Measurements from ENCODE around the gene G2E3.

DNA sequence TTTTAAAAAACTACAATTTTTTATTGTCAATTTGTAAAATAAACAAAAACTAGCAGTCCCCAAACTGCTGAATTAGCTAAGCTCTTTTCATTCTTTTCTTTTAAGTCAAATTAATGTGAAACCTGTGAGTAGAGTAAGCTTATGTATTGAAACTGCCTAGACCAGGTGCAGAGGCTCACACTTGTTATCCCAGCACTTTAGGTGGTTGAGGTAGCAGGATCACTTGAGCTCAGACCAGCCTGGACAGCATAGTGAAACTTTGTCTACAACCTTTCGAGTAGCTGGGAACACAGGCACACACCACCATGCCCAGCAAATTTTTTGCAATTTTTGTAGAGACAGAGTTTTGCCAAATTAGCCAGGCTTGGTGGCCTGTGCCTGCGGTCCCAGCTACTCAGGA, 89.5 kb downstream of the G2E3 start:
- TF ChIP-seq POLR2A (IDR thresholded peaks at IDR 0.05; ENCODE audit: low read depth, low read length) (no peak), CTCF (IDR thresholded peaks at IDR 0.05; ENCODE audit: extremely low read depth in 1 of 2, insufficient read depth in 1 of 2, low read depth in 1 of 2, low read length in 2 of 2) (no peak), POLR2AphosphoS5 (IDR thresholded peaks at IDR 0.05; ENCODE audit: insufficient read depth, low read depth, low read length) (no peak), FOS (IDR thresholded peaks at IDR 0.05; ENCODE audit: borderline replicate concordance, insufficient read depth, low read length) (no peak), JUN (IDR thresholded peaks at IDR 0.05; ENCODE audit: borderline replicate concordance, insufficient read depth, insufficient read length, low read depth) (no peak), EZH2 (IDR thresholded peaks at IDR 0.05; ENCODE audit: borderline replicate concordance, low read depth, low read length, severe bottlenecking) (no peak)

All from endothelial cell of umbilical vein (primary cell).